GM20000 (cell line): Measurements from ENCODE around the gene PBX1.

Experiments
- DNase-seq: peaks from one replicate; pipeline ENCODE4 v3.0.0; 2012; ENCODE audit warnings: low spot score
- TF ChIP-seq, protein P1 (sequence below): IDR thresholded peaks from 2 replicates; pipeline ENCODE4 v1.5.1; 2012; ENCODE audit warnings: mild to moderate bottlenecking, control low read depth; ENCODE audit errors: extremely low read depth, missing control alignments

PBX1 gene

DNA sequence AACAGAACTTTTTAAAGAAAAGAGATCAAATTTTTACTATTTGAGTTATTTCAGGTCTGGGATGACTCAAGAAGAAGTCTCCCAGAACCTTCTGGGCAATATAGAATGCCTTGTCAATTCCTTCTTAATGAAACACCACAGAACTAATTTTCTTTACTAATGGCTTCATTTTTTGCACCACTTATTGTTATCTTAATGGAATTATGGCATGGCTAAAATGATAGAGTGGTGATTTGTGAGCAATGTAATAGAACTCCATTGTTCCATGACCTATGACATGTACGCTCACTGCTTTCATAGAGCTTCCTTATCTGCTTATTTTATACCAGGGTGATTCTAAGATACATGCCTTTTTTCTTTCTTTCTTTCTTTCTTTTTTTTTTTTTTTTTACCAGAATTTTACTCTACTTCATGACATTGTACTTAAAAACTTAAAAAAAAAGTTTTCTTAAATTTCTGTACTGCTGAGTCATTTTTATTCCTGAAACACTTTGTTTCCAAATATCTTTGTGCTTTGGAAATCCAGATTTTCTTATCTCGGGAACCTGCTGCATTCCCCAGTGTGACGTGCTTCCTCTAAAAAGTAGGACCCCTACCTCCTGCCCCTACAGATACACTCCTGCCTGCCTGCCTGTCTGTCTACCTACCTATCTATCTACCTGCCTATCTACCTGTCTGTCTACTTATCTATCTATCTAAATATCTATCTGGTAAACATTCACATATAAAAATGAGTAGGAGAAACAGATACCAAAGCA, 284.9 kb downstream of the PBX1 start:
- DNase-seq: no peak
- TF ChIP-seq, protein P1, sequence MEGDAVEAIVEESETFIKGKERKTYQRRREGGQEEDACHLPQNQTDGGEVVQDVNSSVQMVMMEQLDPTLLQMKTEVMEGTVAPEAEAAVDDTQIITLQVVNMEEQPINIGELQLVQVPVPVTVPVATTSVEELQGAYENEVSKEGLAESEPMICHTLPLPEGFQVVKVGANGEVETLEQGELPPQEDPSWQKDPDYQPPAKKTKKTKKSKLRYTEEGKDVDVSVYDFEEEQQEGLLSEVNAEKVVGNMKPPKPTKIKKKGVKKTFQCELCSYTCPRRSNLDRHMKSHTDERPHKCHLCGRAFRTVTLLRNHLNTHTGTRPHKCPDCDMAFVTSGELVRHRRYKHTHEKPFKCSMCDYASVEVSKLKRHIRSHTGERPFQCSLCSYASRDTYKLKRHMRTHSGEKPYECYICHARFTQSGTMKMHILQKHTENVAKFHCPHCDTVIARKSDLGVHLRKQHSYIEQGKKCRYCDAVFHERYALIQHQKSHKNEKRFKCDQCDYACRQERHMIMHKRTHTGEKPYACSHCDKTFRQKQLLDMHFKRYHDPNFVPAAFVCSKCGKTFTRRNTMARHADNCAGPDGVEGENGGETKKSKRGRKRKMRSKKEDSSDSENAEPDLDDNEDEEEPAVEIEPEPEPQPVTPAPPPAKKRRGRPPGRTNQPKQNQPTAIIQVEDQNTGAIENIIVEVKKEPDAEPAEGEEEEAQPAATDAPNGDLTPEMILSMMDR: no peak

DNA sequence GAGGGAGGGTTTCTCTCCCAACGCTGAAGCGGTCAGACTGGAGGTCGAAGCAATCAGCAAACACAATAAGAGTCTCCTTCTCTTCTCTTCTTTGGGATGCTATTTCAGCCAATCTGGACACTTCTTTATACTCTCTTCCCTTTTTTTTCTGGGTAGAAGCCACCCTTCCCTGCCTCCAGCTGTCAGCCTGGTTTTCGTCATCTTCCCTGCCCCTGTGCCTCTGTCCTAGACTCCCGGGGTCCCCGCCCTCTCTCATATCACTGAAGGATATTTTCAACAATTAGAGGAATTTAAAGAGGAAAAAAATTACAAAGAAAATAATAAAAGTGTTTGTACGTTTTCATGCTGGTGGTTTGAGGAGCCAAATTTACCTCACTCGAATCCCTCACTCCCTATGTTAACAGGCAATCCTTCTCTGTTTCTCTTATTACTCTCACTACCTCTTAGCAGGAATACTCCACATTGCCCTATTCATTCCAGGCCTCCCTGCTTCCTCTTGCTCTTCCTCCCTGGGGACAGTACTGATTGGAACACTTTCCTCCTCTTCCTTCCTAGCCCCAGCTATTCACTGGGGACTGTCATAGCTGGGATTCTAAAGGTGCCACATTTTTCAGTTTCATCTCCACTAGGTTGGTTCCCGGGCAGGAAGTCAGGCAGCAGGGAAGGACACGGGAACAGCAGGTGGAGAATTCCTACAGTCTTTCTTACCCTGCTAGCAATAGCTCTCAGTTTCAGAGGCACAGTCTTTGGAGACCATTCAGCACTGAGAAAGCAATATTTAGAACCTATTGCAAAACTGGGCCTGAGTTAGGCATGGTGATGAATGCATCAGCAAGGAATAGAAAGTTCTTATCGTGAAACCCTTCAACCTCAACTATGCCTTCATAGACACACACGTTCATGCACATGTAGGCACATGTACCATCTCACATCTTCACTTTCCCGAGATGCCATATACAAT, 288.0 kb downstream of the PBX1 start:
- no peak for DNase-seq
- TF ChIP-seq, protein P1: no peak

DNA sequence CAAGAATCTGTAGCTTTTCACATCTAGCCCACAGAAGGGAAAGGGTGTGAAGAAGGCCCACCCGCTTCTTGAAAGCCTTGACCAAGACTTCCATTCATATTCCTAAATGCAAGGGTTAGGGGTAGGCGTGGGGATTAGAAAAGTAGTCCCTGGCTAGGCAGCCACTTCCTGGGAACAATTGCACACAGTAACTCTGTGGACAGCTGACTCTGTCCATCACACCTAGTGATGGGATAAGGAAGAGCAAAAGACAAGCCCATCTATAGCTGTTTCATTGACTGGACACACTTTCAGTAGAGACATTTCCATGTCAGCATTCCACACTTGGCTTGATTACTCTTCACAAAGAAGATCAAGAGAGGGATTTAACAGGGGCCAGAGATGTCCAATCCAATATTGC, 294.2 kb downstream of the PBX1 start:
- no peak for DNase-seq
- TF ChIP-seq, protein P1: no peak

DNA sequence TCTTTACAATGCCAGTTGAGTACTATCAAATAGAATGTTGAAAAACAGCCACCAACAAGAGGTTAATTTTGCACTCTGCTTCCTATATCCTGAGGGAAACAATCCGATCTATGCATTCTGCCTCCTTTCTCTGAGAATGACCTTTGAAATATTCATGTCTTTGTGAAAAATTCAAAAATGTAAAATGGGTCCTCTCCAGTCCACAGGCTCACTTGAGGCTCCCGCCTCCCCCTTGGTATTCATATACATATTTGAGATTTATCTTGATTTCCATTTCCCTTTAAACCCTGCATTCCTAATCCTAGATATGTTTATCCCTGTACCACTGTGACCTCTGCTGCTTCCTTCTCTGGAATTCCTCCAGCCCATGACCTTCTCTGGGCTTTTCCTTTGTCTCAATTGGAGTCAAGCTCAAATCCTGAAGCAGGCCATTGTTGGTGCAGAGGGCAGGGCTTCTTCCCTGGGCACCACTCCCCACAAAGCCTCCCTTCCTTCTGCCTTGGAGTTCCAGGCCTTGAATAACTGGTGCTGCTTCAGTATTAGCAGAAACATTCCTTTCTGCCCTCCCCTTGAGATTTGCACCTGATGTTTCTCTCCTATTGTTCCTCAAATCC, 296.8 kb downstream of the PBX1 start:
- DNase-seq: no peak
- TF ChIP-seq, protein P1: no peak

DNA sequence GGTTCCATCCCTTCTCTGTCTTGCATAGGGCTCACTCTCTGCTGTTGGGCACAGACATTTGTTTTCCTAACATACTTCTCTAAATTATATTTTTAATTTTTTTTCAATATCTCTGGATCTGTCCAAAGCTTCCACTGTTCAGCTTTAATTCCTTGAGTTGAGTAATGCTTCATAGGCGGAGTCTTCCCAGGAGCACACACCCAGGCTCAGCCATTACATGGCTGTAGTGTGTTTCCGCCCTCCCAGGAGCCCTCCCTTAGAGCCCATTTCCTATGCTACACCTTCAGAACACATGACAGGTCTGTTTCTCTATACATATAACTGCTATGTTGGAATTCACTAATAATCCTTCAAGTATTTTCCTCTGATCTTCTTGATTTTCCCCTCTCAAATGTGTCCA, 297.4 kb downstream of the PBX1 start:
- no peak for DNase-seq
- TF ChIP-seq, protein P1: no peak

DNA sequence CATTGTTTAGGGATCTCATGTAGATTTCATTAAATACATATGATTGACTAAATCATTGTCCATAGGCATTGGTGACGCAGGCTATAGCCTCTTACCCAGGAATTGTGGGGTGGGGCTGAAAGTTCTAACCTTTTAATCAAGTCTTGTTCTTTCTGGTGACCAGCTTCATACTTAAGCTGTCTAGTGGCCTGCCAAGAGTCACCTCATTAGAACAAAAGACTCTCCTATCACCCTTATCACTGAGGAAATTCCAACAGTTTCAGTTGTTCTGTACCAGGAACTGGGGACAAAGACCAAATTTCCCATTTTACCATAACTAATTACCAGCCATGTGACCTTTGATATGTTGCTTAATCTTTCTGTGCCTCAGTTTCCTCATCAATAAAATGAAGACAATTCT, 298.5 kb downstream of the PBX1 start:
- no peak for DNase-seq
- TF ChIP-seq, protein P1: no peak
